Hematopoietic multipotent progenitor cell (in vitro differentiated cells): ENCODE data around the gene KCNK6. TPM values are rescaled to one million over a fixed set of nuclear protein-coding genes. Genes with fewer than 3 reads are reported as not detected.

Experiments
- DNase-seq, 3 donors: peaks; one replicate each; pipeline ENCODE4 v3.0.0-alpha.2; 2011 to 2015; ENCODE audit warnings: low read depth in 2 of 3, low spot score in 2 of 3
- total RNA-seq: library from RNA; depleted of rRNA; stranded (reverse); fragments of >200 nt; gene quantifications from one replicate; pipeline ENCODE4 v1.2.3, GENCODE V29; 2012

The KCNK6 gene
- total RNA-seq: 2.4 TPM

GRCh38 chr19:38319421-38320258, at the start of gene KCNK6:
KCNK6 (plus strand) TSS chr19:38319845; CDS start chr19:38319951, 106 bp downstream.
- peak in 1 of 3 donors; percentile 23 for DNase-seq

- DNase-seq: no peak
Observed at GRCh38 chr19:38270587-38271167, 49.0 kb upstream of the KCNK6 start.

GRCh38 chr19:38273499-38273898, 46.1 kb upstream of the KCNK6 start:
- DNase-seq: no peak

- DNase-seq: no peak
Observed at GRCh38 chr19:38274739-38275138, 44.9 kb upstream of the KCNK6 start.

- DNase-seq: no peak
Observed at GRCh38 chr19:38276942-38277517, 42.6 kb upstream of the KCNK6 start.

- no peak for DNase-seq
Observed at GRCh38 chr19:38277549-38277948, 42.1 kb upstream of the KCNK6 start.

GRCh38 chr19:38277969-38278680, 41.5 kb upstream of the KCNK6 start:
- no peak for DNase-seq

- no peak for DNase-seq
Observed at GRCh38 chr19:38278751-38279150, 40.9 kb upstream of the KCNK6 start.

GRCh38 chr19:38280030-38280921, 39.4 kb upstream of the KCNK6 start:
- DNase-seq: no peak

- no peak for DNase-seq
Observed at GRCh38 chr19:38281811-38282566, 37.7 kb upstream of the KCNK6 start.

- DNase-seq: no peak
Observed at GRCh38 chr19:38283271-38283670, 36.4 kb upstream of the KCNK6 start.

GRCh38 chr19:38284422-38284821, 35.2 kb upstream of the KCNK6 start:
- peak in 1 of 3 donors; percentile 48 for DNase-seq

GRCh38 chr19:38285567-38285966, 34.1 kb upstream of the KCNK6 start:
- DNase-seq: no peak

- peak in 1 of 3 donors; percentile 70 for DNase-seq
Observed at GRCh38 chr19:38287604-38288003, 32.0 kb upstream of the KCNK6 start.

- DNase-seq: no peak
Observed at GRCh38 chr19:38288123-38288855, 31.4 kb upstream of the KCNK6 start.

GRCh38 chr19:38289955-38290354, 29.7 kb upstream of the KCNK6 start:
- no peak for DNase-seq

- no peak for DNase-seq
Observed at GRCh38 chr19:38290631-38291147, 29.0 kb upstream of the KCNK6 start.

- no peak for DNase-seq
Observed at GRCh38 chr19:38291855-38292254, 27.8 kb upstream of the KCNK6 start.

GRCh38 chr19:38293281-38293680, 26.4 kb upstream of the KCNK6 start:
- no peak for DNase-seq
